Stimulated activated CD8-positive, alpha-beta memory T cell treated with anti-CD3 and anti-CD28 coated beads, Interleukin-7, amount 100 ng/mL, for 4 hours (primary cell): ENCODE data around the gene SPANXN5.
"Not testable (repeated sequence)": the region's sequence is repeated elsewhere in the genome, so short reads cannot be mapped to it uniquely, and the experiment has no call there.

Experiments
- DNase-seq, 2 donors: peaks; one replicate each; pipeline ENCODE4 v3.0.0-alpha.2; 2020; ENCODE audit warnings: low read depth in 2 of 2

Gene SPANXN5

GRCh38 chrX:52797327-52797726 lies at the start of gene SPANXN5:
TSS of gene SPANXN5 (minus strand) at chrX:52797427. CDS start at chrX:52797348, 79 bp downstream.
- not testable (repeated sequence) for DNase-seq

- not testable (repeated sequence) for DNase-seq
These were observed 46.4 kb upstream of the SPANXN5 start for GRCh38 chrX:52843619-52844018.

- DNase-seq = no peak
These were observed 41.9 kb upstream of the SPANXN5 start for GRCh38 chrX:52839137-52839536.

- no peak for DNase-seq
These were observed 33.3 kb upstream of the SPANXN5 start for GRCh38 chrX:52830551-52830950.

- no peak for DNase-seq
These were observed 27.4 kb upstream of the SPANXN5 start for GRCh38 chrX:52824608-52825007.

- no peak for DNase-seq
These were observed 24.0 kb upstream of the SPANXN5 start for GRCh38 chrX:52821079-52821760.

- no peak for DNase-seq
These were observed 22.6 kb upstream of the SPANXN5 start for GRCh38 chrX:52819788-52820187.

GRCh38 chrX:52811065-52811625 lies 13.9 kb upstream of the SPANXN5 start, which contains the start of gene XAGE5:
TSS of gene XAGE5 (plus strand) at chrX:52811287. CDS start at chrX:52812567, 1,280 bp downstream.
- no peak for DNase-seq

GRCh38 chrX:52804876-52805275 lies 7.6 kb upstream of the SPANXN5 start:
- not testable (repeated sequence) for DNase-seq

- not testable (repeated sequence) for DNase-seq
These were observed 23.7 kb downstream of the SPANXN5 start for GRCh38 chrX:52773504-52773903.

- DNase-seq = not testable (repeated sequence)
These were observed 31.2 kb downstream of the SPANXN5 start for GRCh38 chrX:52765983-52766382.

GRCh38 chrX:52750952-52751351 lies 46.3 kb downstream of the SPANXN5 start, which contains the start of gene SSX2B:
TSS of gene SSX2B (plus strand) at chrX:52751252. CDS start at chrX:52752681, 1,429 bp downstream.
- not testable (repeated sequence) for DNase-seq
